BJ (cell line): ENCODE data around the gene INPP5B. TPM values are rescaled to one million over a fixed set of nuclear protein-coding genes. Genes with fewer than 3 reads are reported as not detected.
"Not testable (repeated sequence)": the region's sequence is repeated elsewhere in the genome, so short reads cannot be mapped to it uniquely, and the experiment has no call there.

Source experiments
- CTCF ChIA-PET: fragments of 350-600 bp; formaldehyde crosslinking; extraction: SDS; loops from one replicate; lab custom pipeline; 2021; ENCODE audit warnings: antibody characterized with exemption, inconsistent platforms; lab: Yijun Ruan, JAX
- POLR2A ChIA-PET: fragments of 300-600 bp; sonication (Branson Sonifier 250); formaldehyde crosslinking; extraction: SDS; loops from one replicate; lab custom pipeline; 2021; ENCODE audit warnings: antibody characterized with exemption; lab: Charles Lee
- DNase-seq: peaks from one replicate; pipeline ENCODE4 v3.0.0-alpha.2; 2011; ENCODE audit warnings: low read depth
- H3K27me3 ChIP-seq: 2 replicates; pipeline ENCODE4 v1.6.0; 2011; ENCODE audit warnings: low read length; ENCODE audit not compliant: control insufficient read depth, insufficient read depth
- H3K36me3 ChIP-seq: 2 replicates; pipeline ENCODE4 v1.5.1; 2011; ENCODE audit warnings: low read length; ENCODE audit not compliant: control insufficient read depth, insufficient read depth
- H3K4me3 ChIP-seq: 2 replicates; pipeline ENCODE4 v1.5.1; 2011; ENCODE audit warnings: low read depth, mild to moderate bottlenecking, control low read depth, low read length
- CTCF ChIP-seq: IDR thresholded peaks from 2 replicates; pipeline ENCODE4 v1.5.1; 2011; ENCODE audit warnings: low read depth, mild to moderate bottlenecking, control low read depth, inconsistent platforms, low read length, moderate library complexity; ENCODE audit not compliant: insufficient read depth
- polyA plus RNA-seq: library from polyadenylated mRNA; depleted of rRNA; stranded (reverse); fragments of >200 nt; gene quantifications from 2 replicates; pipeline ENCODE4 v1.2.3, GENCODE V29; 2011

Gene INPP5B
- polyA plus RNA-seq, 1 experiment: 21.9 TPM

- Histone ChIP-seq H3K4me3 (no peak overlapping the region), H3K36me3 (peaks cover 14% of the 10 kb centered on the region), H3K27me3 (no peaks in the 10 kb centered on the region)
- DNase-seq: no peak
- CTCF ChIA-PET: interaction anchor here (0.5 to 0.8 kb wide), 2 partner anchors 25 to 929 kb away, joined by 3 read pairs; partner anchors contain the start of gene UTP11
- TF ChIP-seq CTCF: no peak
- POLR2A ChIA-PET: no interaction called here
Observed at GRCh38 chr1:37987679-37988078, 40.8 kb upstream of the INPP5B start.

GRCh38 chr1:37983546-37983945 lies 36.7 kb upstream of the INPP5B start:
- CTCF ChIA-PET: no interaction called here
- peaks cover 22% of the 10 kb centered on the region for H3K36me3 ChIP-seq
- no peak for TF ChIP-seq CTCF
- H3K4me3 ChIP-seq: no peak overlapping the region
- H3K27me3 ChIP-seq: no peaks in the 10 kb centered on the region
- POLR2A ChIA-PET: no interaction called here
- DNase-seq: no peak

GRCh38 chr1:37978541-37978940 lies 31.7 kb upstream of the INPP5B start:
- no peak for DNase-seq
- Histone ChIP-seq H3K4me3 (no peak overlapping the region), H3K27me3 (no peaks in the 10 kb centered on the region), H3K36me3 (peaks cover 19% of the 10 kb centered on the region)
- POLR2A ChIA-PET: no interaction called here
- CTCF ChIA-PET: interaction anchor here (0.6 to 4.4 kb wide), 2 partner anchors 86 to 903 kb away, joined by 4 to 28 read pairs; partner anchors contain the start of gene GJA9
- no peak for TF ChIP-seq CTCF

- H3K27me3 ChIP-seq, DNase-seq, H3K4me3 ChIP-seq, POLR2A ChIA-PET: not testable (repeated sequence)
- peaks cover 15% of the 10 kb centered on the region for H3K36me3 ChIP-seq
- CTCF ChIA-PET: interaction anchor here (0.9 to 4.4 kb wide), 8 partner anchors 9 to 115 kb away, joined by 3 to 28 read pairs (median 4); no protein-coding TSS in a partner anchor
- TF ChIP-seq CTCF: peak; percentile 62
Observed at GRCh38 chr1:37975083-37975482, 28.2 kb upstream of the INPP5B start.

- peaks cover 15% of the 10 kb centered on the region for H3K36me3 ChIP-seq
- POLR2A ChIA-PET: no interaction called here
- CTCF ChIA-PET: interaction anchor here (1.4 kb wide), 1 partner anchor 87 kb away, joined by 5 read pairs; no protein-coding TSS in a partner anchor
Observed at GRCh38 chr1:37974567-37974966, 27.7 kb upstream of the INPP5B start.

GRCh38 chr1:37973684-37974083 lies 26.8 kb upstream of the INPP5B start:
- H3K36me3 ChIP-seq: peaks cover 17% of the 10 kb centered on the region
- CTCF ChIA-PET: interaction anchor here (0.6 to 1.0 kb wide), 2 partner anchors 85 to 1080 kb away, joined by 3 read pairs; no protein-coding TSS in a partner anchor
- POLR2A ChIA-PET, H3K27me3 ChIP-seq, DNase-seq, H3K4me3 ChIP-seq: not testable (repeated sequence)

More at GRCh38 chr1:37974567-37974966, 27.7 kb upstream of the INPP5B start:
- no peak for TF ChIP-seq CTCF
- Histone ChIP-seq H3K27me3 (no peaks in the 10 kb centered on the region), H3K4me3 (no peak overlapping the region)
- DNase-seq: no peak
